NT2/D1 (cell line): ENCODE results near the gene IGFL3.

Source experiments
- YY1 ChIP-seq: IDR thresholded peaks from 2 replicates; pipeline ENCODE4 v1.6.1; 2011; ENCODE audit not compliant: insufficient read length, insufficient read depth
- ZNF274 ChIP-seq: IDR thresholded peaks from 2 replicates; pipeline ENCODE4 v1.6.1; 2011; ENCODE audit warnings: mild to moderate bottlenecking, low read depth, low read length

DNA sequence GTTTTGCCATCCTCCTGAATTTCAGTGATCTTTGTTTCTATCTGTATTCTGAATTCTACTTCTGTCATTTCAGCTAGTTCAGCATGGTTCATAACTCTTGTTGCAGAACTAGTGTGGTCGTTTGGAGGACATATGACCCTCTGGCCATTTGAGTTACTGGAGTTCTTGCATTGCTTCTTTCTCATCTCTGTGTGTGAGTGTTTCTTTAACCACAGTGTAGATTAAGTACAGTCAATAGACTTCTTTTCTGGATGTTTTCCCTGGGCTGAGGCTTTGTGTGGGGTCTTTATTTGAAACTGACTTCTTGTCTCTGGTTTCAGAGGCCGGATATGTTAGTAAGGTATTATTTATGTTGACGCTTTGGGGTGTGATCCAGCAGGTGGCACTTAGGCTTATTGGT lies 38.2 kb upstream of the IGFL3 start:
- TF ChIP-seq ZNF274, result no peak
- TF ChIP-seq YY1, result no peak
